K562 (cell line): Measurements from ENCODE around the gene TDRD9. TPM values are rescaled to one million over a fixed set of nuclear protein-coding genes. Genes with fewer than 3 reads are reported as not detected.

ENCODE experiments used
- C11orf30 ChIP-seq: fragments of 450-650 bp; IDR thresholded peaks from 2 replicates; pipeline ENCODE4 v1.6.1; 2016; ENCODE audit warnings: low read depth, mild to moderate bottlenecking
- EP300 ChIP-seq: IDR thresholded peaks from 2 replicates; pipeline ENCODE4 v1.6.1; 2012; ENCODE audit warnings: low read length, improper control_type of control experiment
- SMARCE1 ChIP-seq: fragments of 450-650 bp; IDR thresholded peaks from 2 replicates; pipeline ENCODE4 v1.7.1; 2016; ENCODE audit warnings: mild to moderate bottlenecking
- TCF3 ChIP-seq: sonication (generic); formaldehyde crosslinking; IDR thresholded peaks from 2 replicates; pipeline ENCODE4 v1.4.0; 2020; ENCODE audit warnings: mild to moderate bottlenecking, missing genetic modification reagents
- TEAD4 ChIP-seq, 2 experiments: sonication (generic) in 1 of 2; formaldehyde crosslinking in 1 of 2; IDR thresholded peaks; 2 replicates each; pipeline versions ENCODE4 v1.6.1 to v1.8.0; 2012 to 2022; ENCODE audit warnings: borderline replicate concordance in 1 of 2, inconsistent platforms in 1 of 2, low read length in 1 of 2, mild to moderate bottlenecking in 1 of 2, missing genetic modification reagents in 1 of 2
- ZBTB7A ChIP-seq: IDR thresholded peaks from 2 replicates; pipeline ENCODE4 v1.6.1; 2011; ENCODE audit warnings: low read depth, mild to moderate bottlenecking, low read length, moderate library complexity, borderline replicate concordance; ENCODE audit not compliant: control insufficient read depth
- polyA plus RNA-seq, 8 experiments: library from polyadenylated mRNA; depleted of rRNA in 4 of 8; stranded (reverse) in 5 of 8; unstranded in 3 of 8; fragments of >200 nt; fragmentation: Nextera tagmentation in 2 of 8; fragmentation: Illumina TruSeq in 1 of 8; extraction: Ambion mirVana in 2 of 8; extraction: Trizol in 1 of 8; gene quantifications; 2 replicates each; pipeline versions ENCODE4 v1.2.1 to v1.2.3, GENCODE V29; 2011 to 2014; ENCODE audit warnings: inconsistent platforms in 1 of 8, missing spikeins in 1 of 8
- total RNA-seq, 7 experiments: library from RNA; depleted of rRNA in 6 of 7; stranded (reverse); fragments of >200 nt in 6 of 7; fragmentation: Illumina TruSeq in 2 of 7; extraction: Trizol in 2 of 7; gene quantifications; 2 replicates each; pipeline versions ENCODE4 v1.2.1 to v1.2.3, GENCODE V29; 2011 to 2021; ENCODE audit warnings: low replicate concordance in 1 of 7
- TF ChIP-seq, protein P1 (sequence below): fragments of 200-800 bp; sonication (Bioruptor generic); IDR thresholded peaks from 2 replicates; pipeline ENCODE4 v1.6.1; 2017; ENCODE audit warnings: missing genetic modification characterization, missing compliant biosample characterization
- TF ChIP-seq, protein P2 (sequence below): fragments of 450-650 bp; IDR thresholded peaks from 2 replicates; pipeline ENCODE4 v1.6.1; 2017; ENCODE audit warnings: antibody characterized with exemption, mild to moderate bottlenecking
- TF ChIP-seq, protein P3 (sequence below): fragments of 200-800 bp; sonication (Bioruptor generic); IDR thresholded peaks from 2 replicates; pipeline ENCODE4 v1.6.1; 2016; ENCODE audit warnings: missing genetic modification characterization, missing compliant biosample characterization
- TF ChIP-seq, protein P4 (sequence below): fragments of 450-650 bp; IDR thresholded peaks from 2 replicates; pipeline ENCODE4 v1.6.1; 2018; ENCODE audit not compliant: partially characterized antibody

Gene TDRD9
- total and polyA plus RNA-seq, 9 of the 15 experiments (the other 6 are each of a cell fraction or from before 2014, with no cell fraction given) = 0.04 to 0.14 (median 0.04) TPM; not detected in 5

DNA sequence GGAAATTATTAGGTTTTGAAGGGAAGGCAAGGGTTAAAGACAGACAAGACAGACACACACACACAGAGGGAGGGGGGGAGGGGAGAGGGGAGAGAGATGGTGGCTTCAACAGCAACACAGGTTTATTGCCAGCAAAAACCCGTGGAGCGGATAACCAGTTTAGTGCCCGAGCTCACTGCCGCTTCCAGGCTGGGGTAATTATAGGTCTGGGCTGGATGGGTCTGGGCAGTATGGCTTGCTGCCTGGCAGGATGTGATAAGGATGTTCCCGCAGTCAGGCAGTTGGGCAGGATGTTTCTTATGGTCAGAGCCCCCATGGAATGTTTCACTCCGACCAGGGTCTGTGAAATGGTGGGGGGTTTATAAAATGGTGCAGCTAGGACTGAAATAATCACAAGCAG lies 4.4 kb upstream of the TDRD9 start (continued):
- TF ChIP-seq, protein P1, sequence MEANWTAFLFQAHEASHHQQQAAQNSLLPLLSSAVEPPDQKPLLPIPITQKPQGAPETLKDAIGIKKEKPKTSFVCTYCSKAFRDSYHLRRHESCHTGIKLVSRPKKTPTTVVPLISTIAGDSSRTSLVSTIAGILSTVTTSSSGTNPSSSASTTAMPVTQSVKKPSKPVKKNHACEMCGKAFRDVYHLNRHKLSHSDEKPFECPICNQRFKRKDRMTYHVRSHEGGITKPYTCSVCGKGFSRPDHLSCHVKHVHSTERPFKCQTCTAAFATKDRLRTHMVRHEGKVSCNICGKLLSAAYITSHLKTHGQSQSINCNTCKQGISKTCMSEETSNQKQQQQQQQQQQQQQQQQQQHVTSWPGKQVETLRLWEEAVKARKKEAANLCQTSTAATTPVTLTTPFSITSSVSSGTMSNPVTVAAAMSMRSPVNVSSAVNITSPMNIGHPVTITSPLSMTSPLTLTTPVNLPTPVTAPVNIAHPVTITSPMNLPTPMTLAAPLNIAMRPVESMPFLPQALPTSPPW (CRISPR knock-in tag) = peak; percentile 17; the same call in 1 of the 2 replicates
- TF ChIP-seq EP300 (peak; percentile 61; the same call in 1 of the 2 replicates), TEAD4 (IDR thresholded peaks at IDR 0.05; ENCODE audit: low read length) (peak; percentile 19; the same call in 1 of the 2 replicates), TEAD4 (CRISPR knock-in tag; IDR thresholded peaks at IDR 0.05; ENCODE audit: borderline replicate concordance) (no peak), TCF3 (CRISPR knock-in tag) (peak; percentile 55), SMARCE1 (no peak), ZBTB7A (peak; percentile 54; the same call in 1 of the 2 replicates), C11orf30 (no peak)
- TF ChIP-seq, protein P2, sequence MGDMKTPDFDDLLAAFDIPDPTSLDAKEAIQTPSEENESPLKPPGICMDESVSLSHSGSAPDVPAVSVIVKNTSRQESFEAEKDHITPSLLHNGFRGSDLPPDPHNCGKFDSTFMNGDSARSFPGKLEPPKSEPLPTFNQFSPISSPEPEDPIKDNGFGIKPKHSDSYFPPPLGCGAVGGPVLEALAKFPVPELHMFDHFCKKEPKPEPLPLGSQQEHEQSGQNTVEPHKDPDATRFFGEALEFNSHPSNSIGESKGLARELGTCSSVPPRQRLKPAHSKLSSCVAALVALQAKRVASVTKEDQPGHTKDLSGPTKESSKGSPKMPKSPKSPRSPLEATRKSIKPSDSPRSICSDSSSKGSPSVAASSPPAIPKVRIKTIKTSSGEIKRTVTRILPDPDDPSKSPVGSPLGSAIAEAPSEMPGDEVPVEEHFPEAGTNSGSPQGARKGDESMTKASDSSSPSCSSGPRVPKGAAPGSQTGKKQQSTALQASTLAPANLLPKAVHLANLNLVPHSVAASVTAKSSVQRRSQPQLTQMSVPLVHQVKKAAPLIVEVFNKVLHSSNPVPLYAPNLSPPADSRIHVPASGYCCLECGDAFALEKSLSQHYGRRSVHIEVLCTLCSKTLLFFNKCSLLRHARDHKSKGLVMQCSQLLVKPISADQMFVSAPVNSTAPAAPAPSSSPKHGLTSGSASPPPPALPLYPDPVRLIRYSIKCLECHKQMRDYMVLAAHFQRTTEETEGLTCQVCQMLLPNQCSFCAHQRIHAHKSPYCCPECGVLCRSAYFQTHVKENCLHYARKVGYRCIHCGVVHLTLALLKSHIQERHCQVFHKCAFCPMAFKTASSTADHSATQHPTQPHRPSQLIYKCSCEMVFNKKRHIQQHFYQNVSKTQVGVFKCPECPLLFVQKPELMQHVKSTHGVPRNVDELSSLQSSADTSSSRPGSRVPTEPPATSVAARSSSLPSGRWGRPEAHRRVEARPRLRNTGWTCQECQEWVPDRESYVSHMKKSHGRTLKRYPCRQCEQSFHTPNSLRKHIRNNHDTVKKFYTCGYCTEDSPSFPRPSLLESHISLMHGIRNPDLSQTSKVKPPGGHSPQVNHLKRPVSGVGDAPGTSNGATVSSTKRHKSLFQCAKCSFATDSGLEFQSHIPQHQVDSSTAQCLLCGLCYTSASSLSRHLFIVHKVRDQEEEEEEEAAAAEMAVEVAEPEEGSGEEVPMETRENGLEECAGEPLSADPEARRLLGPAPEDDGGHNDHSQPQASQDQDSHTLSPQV = peak; percentile 49
- TF ChIP-seq, protein P3, sequence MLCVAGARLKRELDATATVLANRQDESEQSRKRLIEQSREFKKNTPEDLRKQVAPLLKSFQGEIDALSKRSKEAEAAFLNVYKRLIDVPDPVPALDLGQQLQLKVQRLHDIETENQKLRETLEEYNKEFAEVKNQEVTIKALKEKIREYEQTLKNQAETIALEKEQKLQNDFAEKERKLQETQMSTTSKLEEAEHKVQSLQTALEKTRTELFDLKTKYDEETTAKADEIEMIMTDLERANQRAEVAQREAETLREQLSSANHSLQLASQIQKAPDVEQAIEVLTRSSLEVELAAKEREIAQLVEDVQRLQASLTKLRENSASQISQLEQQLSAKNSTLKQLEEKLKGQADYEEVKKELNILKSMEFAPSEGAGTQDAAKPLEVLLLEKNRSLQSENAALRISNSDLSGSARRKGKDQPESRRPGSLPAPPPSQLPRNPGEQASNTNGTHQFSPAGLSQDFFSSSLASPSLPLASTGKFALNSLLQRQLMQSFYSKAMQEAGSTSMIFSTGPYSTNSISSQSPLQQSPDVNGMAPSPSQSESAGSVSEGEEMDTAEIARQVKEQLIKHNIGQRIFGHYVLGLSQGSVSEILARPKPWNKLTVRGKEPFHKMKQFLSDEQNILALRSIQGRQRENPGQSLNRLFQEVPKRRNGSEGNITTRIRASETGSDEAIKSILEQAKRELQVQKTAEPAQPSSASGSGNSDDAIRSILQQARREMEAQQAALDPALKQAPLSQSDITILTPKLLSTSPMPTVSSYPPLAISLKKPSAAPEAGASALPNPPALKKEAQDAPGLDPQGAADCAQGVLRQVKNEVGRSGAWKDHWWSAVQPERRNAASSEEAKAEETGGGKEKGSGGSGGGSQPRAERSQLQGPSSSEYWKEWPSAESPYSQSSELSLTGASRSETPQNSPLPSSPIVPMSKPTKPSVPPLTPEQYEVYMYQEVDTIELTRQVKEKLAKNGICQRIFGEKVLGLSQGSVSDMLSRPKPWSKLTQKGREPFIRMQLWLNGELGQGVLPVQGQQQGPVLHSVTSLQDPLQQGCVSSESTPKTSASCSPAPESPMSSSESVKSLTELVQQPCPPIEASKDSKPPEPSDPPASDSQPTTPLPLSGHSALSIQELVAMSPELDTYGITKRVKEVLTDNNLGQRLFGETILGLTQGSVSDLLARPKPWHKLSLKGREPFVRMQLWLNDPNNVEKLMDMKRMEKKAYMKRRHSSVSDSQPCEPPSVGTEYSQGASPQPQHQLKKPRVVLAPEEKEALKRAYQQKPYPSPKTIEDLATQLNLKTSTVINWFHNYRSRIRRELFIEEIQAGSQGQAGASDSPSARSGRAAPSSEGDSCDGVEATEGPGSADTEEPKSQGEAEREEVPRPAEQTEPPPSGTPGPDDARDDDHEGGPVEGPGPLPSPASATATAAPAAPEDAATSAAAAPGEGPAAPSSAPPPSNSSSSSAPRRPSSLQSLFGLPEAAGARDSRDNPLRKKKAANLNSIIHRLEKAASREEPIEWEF (CRISPR knock-in tag) = 0 out of 2 replicates have a peak, but pooled peaks have one; percentile 53
- TF ChIP-seq, protein P4, sequence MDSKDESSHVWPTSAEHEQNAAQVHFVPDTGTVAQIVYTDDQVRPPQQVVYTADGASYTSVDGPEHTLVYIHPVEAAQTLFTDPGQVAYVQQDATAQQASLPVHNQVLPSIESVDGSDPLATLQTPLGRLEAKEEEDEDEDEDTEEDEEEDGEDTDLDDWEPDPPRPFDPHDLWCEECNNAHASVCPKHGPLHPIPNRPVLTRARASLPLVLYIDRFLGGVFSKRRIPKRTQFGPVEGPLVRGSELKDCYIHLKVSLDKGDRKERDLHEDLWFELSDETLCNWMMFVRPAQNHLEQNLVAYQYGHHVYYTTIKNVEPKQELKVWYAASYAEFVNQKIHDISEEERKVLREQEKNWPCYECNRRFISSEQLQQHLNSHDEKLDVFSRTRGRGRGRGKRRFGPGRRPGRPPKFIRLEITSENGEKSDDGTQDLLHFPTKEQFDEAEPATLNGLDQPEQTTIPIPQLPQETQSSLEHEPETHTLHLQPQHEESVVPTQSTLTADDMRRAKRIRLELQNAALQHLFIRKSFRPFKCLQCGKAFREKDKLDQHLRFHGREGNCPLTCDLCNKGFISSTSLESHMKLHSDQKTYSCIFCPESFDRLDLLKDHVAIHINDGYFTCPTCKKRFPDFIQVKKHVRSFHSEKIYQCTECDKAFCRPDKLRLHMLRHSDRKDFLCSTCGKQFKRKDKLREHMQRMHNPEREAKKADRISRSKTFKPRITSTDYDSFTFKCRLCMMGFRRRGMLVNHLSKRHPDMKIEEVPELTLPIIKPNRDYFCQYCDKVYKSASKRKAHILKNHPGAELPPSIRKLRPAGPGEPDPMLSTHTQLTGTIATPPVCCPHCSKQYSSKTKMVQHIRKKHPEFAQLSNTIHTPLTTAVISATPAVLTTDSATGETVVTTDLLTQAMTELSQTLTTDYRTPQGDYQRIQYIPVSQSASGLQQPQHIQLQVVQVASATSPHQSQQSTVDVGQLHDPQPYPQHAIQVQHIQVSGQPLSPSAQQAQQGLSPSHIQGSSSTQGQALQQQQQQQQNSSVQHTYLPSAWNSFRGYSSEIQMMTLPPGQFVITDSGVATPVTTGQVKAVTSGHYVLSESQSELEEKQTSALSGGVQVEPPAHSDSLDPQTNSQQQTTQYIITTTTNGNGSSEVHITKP = peak; percentile 18
